H9 (cell line): ENCODE results near the gene HACD1. TPM values are rescaled to one million over a fixed set of nuclear protein-coding genes. Genes with fewer than 3 reads are reported as not detected.

Experiments
- DNase-seq: peaks from one replicate; pipeline ENCODE4 v3.0.0-alpha.2; 2017
- H2AFZ ChIP-seq: one replicate; pipeline ENCODE4 v1.6.1; 2013; ENCODE audit warnings: mild to moderate bottlenecking, low read length, control low read depth, moderate library complexity
- H2AK5ac ChIP-seq: 2 replicates; pipeline ENCODE4 v1.6.1; 2013; ENCODE audit warnings: low read length, control low read depth, mixed read lengths; ENCODE audit not compliant: insufficient read length
- H2BK120ac ChIP-seq: one replicate; pipeline ENCODE4 v1.6.1; 2013; ENCODE audit warnings: low read depth, mild to moderate bottlenecking, low read length, control low read depth, inconsistent platforms; ENCODE audit not compliant: poor library complexity, severe bottlenecking
- H2BK12ac ChIP-seq: 2 replicates; pipeline ENCODE4 v1.6.1; 2013; ENCODE audit warnings: low read length, control low read depth, mixed read lengths, low read depth; ENCODE audit not compliant: insufficient read length
- H2BK15ac ChIP-seq: 2 replicates; pipeline ENCODE4 v1.6.1; 2013; ENCODE audit warnings: low read depth, low read length, control low read depth
- H2BK20ac ChIP-seq: one replicate; pipeline ENCODE4 v1.6.1; 2013; ENCODE audit warnings: low read depth, mild to moderate bottlenecking, low read length, control low read depth, inconsistent platforms; ENCODE audit not compliant: poor library complexity, severe bottlenecking
- H2BK5ac ChIP-seq: 2 replicates; pipeline ENCODE4 v1.6.1; 2013; ENCODE audit warnings: low read length, control low read depth, mixed read lengths; ENCODE audit not compliant: insufficient read length
- H3K14ac ChIP-seq: 2 replicates; pipeline ENCODE4 v1.6.1; 2013; ENCODE audit warnings: low read length, control low read depth; ENCODE audit not compliant: insufficient read depth
- H3K18ac ChIP-seq: 2 replicates; pipeline ENCODE4 v1.6.1; 2013; ENCODE audit warnings: low read depth, mild to moderate bottlenecking, mixed read lengths, low read length, control low read depth; ENCODE audit not compliant: insufficient read length
- H3K23ac ChIP-seq: 2 replicates; pipeline ENCODE4 v1.6.1; 2013; ENCODE audit warnings: low read length, control low read depth, mixed read lengths, low read depth; ENCODE audit not compliant: insufficient read length
- H3K23me2 ChIP-seq: 2 replicates; pipeline ENCODE4 v1.6.1; 2013; ENCODE audit warnings: low read depth, mild to moderate bottlenecking, mixed read lengths, low read length, control low read depth; ENCODE audit not compliant: insufficient read length, poor library complexity, severe bottlenecking
- H3K27ac ChIP-seq: 2 replicates; pipeline ENCODE4 v1.5.1; 2013; ENCODE audit warnings: low read length, control low read depth, mixed read lengths, low read depth; ENCODE audit not compliant: insufficient read length
- H3K27me3 ChIP-seq: 2 replicates; pipeline ENCODE4 v1.6.1; 2013; ENCODE audit warnings: low read length, control low read depth, inconsistent platforms; ENCODE audit not compliant: insufficient read depth
- H3K4ac ChIP-seq: 2 replicates; pipeline ENCODE4 v1.6.1; 2013; ENCODE audit warnings: low read depth, mild to moderate bottlenecking, control low read depth, inconsistent platforms, low read length, moderate library complexity
- H3K4me1 ChIP-seq: 2 replicates; pipeline ENCODE4 v1.6.1; 2013; ENCODE audit warnings: low read length, control low read depth, inconsistent platforms; ENCODE audit not compliant: insufficient read depth
- H3K4me2 ChIP-seq: 2 replicates; pipeline ENCODE4 v1.6.1; 2013; ENCODE audit warnings: low read length, control low read depth, mixed read lengths; ENCODE audit not compliant: insufficient read length, insufficient read depth
- H3K56ac ChIP-seq: 2 replicates; pipeline ENCODE4 v1.6.1; 2013; ENCODE audit warnings: low read depth, mild to moderate bottlenecking, mixed read lengths, low read length, control low read depth; ENCODE audit not compliant: insufficient read length
- H3K79me1 ChIP-seq: 2 replicates; pipeline ENCODE4 v1.6.1; 2013; ENCODE audit warnings: low read depth, mild to moderate bottlenecking, moderate library complexity, low read length, control low read depth, inconsistent platforms; ENCODE audit not compliant: insufficient read depth, poor library complexity, severe bottlenecking
- H3K79me2 ChIP-seq: 2 replicates; pipeline ENCODE4 v1.6.1; 2013; ENCODE audit warnings: low read length, control low read depth, inconsistent platforms; ENCODE audit not compliant: insufficient read depth
- H3K9ac ChIP-seq: 2 replicates; pipeline ENCODE4 v1.6.1; 2013; ENCODE audit warnings: low read length, control low read depth, mixed read lengths; ENCODE audit not compliant: insufficient read length; ENCODE audit errors: extremely low read depth
- H3K9me3 ChIP-seq: one replicate; pipeline ENCODE4 v1.6.1; 2013; ENCODE audit warnings: low read depth, low read length, inconsistent platforms; ENCODE audit not compliant: control insufficient read depth
- H3T11ph ChIP-seq: one replicate; pipeline ENCODE4 v1.6.1; 2013; ENCODE audit warnings: mild to moderate bottlenecking, low read length, control low read depth, inconsistent platforms
- H4K20me1 ChIP-seq: one replicate; pipeline ENCODE4 v1.6.1; 2013; ENCODE audit not compliant: control insufficient read depth, insufficient read length, insufficient read depth
- H4K5ac ChIP-seq: 2 replicates; pipeline ENCODE4 v1.6.1; 2013; ENCODE audit warnings: low read depth, mild to moderate bottlenecking, mixed read lengths, low read length, control low read depth; ENCODE audit not compliant: insufficient read length
- H4K8ac ChIP-seq: replicated peaks from 2 replicates; pipeline ENCODE4 v1.6.1; 2013; ENCODE audit warnings: low read length, control low read depth, mixed read lengths, low read depth; ENCODE audit not compliant: insufficient read length
- H4K91ac ChIP-seq: 2 replicates; pipeline ENCODE4 v1.6.1; 2013; ENCODE audit warnings: low read depth, mild to moderate bottlenecking, moderate library complexity, mixed read lengths, low read length, control low read depth; ENCODE audit not compliant: insufficient read length
- H3K27ac Mint-ChIP-seq, 3 experiments: 2 replicates in 2 of 3; 3 replicates in 1 of 3; pipeline ENCODE4 v1.8.0; 2020 to 2021; ENCODE audit warnings: mixed read lengths in 3 of 3, mild to moderate bottlenecking in 1 of 3, moderate library complexity in 1 of 3
- H3K27me3 Mint-ChIP-seq: 2 replicates; pipeline ENCODE4 v1.8.0; 2021; ENCODE audit warnings: low read depth, mild to moderate bottlenecking, moderate library complexity, mixed read lengths
- H3K36me3 Mint-ChIP-seq, 3 experiments: 2 replicates in 2 of 3; 3 replicates in 1 of 3; pipeline ENCODE4 v1.8.0; 2020 to 2021; ENCODE audit warnings: low read depth in 3 of 3, mixed read lengths in 3 of 3; ENCODE audit not compliant: insufficient read depth in 1 of 3
- H3K4me1 Mint-ChIP-seq, 2 experiments: 2 replicates each; pipeline ENCODE4 v1.8.0; 2020; ENCODE audit warnings: mixed read lengths in 2 of 2
- H3K4me3 Mint-ChIP-seq, 2 experiments: 2 replicates in 1 of 2; 3 replicates in 1 of 2; pipeline ENCODE4 v1.8.0; 2020 to 2021; ENCODE audit warnings: mild to moderate bottlenecking in 2 of 2, mixed read lengths in 2 of 2, moderate library complexity in 1 of 2
- H3K9me3 Mint-ChIP-seq, 2 experiments: 2 replicates in 1 of 2; 3 replicates in 1 of 2; pipeline ENCODE4 v1.8.0; 2020; ENCODE audit warnings: mild to moderate bottlenecking in 2 of 2, mixed read lengths in 2 of 2, moderate library complexity in 1 of 2
- WGBS: extraction: QIAGEN DNeasy Blood & Tissue Kit; methylation state at CpG from one replicate; pipeline ENCODE4 v1.1.7; 2013; ENCODE audit warnings: missing lambda C conversion rate, low lambda C conversion rate, mixed read lengths; ENCODE audit not compliant: insufficient read length; ENCODE audit errors: extremely low coverage; 5-methylcytosine and 5-hydroxymethylcytosine counted together
- long read RNA-seq: library from polyadenylated mRNA; unstranded; transcript quantifications from one replicate; pipeline ENCODE4 v2.0.0, GENCODE V29; 2020
- total RNA-seq: library from RNA; stranded (reverse); gene quantifications from 2 replicates; pipeline ENCODE4 v1.2.1, GENCODE V29; 2021
- TF ChIP-seq, protein P1 (sequence below): fragments of 200-600 bp; sonication (generic); conservative IDR thresholded peaks from 3 replicates; pipeline ENCODE4 v1.8.0; 2021; ENCODE audit warnings: antibody characterized with exemption, mild to moderate bottlenecking

The HACD1 gene, protein sequence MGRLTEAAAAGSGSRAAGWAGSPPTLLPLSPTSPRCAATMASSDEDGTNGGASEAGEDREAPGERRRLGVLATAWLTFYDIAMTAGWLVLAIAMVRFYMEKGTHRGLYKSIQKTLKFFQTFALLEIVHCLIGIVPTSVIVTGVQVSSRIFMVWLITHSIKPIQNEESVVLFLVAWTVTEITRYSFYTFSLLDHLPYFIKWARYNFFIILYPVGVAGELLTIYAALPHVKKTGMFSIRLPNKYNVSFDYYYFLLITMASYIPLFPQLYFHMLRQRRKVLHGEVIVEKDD
- total RNA-seq: 23.7 and 25.0 TPM in 2 replicates
- long read RNA-seq, partial matches to known transcripts: 1 of 6 reads
- long read RNA-seq, other reads (novel, unspliced or antisense): 2 of 6 reads

DNA sequence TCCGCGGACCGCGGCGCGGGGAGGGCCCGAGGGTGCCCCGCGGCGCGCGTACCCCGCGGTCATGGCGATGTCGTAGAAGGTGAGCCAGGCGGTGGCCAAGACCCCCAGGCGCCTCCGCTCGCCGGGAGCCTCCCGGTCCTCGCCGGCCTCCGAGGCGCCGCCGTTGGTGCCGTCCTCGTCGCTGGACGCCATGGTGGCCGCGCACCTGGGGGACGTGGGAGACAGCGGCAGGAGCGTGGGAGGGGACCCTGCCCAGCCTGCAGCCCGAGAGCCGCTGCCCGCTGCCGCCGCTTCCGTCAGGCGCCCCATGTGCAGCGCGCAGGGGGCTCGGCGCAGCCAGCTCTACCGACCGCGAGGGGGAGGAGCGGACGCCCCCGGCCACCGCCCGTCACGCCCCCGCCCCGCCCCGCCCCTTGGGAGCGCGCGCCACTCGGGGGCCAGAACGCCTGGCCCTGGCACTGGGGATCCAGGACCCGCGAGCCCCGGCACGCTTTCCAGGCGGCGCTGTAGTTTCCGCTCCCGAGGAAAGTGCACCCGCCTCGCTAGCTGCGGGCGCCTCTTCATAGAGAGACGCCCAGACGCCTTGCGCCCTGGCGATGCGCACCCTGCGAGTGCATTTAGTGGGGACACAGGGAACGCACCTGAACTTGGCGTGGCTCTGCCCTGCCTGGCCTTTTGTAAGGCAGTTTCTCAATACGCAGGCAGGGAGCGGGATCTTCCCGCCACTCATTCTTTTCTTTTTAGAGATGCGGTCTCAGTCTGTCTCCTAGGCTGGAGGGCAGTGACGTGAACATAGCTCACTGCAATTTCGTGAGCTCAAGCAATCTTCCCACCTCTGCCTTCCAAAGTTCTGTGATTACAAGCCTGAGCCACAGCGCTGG lies at the start of gene HACD1:
Gene HACD1 (minus strand): TSS at position 344 of the 881 bp plus-strand sequence. CDS start 35 bp downstream, at position 309.
- peaks cover 8% of the 10 kb centered on the region; the same call in 1 of the 2 replicates for H3K27me3 Mint-ChIP-seq
- no peaks in the 10 kb centered on the region; a peak in 1 of 5 replicates for H3K9me3 Mint-ChIP-seq
- DNase-seq: peak; percentile 89
- no peak within 1 kb of the TSS for H4K5ac ChIP-seq
- H2BK12ac ChIP-seq: peak within 1 kb of the TSS; percentile 88
- peak within 1 kb of the TSS in 2 of 3 experiments; percentile 92; a peak in 4 of 7 replicates for H3K27ac Mint-ChIP-seq
- no peaks in the 10 kb centered on the region for H3K79me1 ChIP-seq
- peak within 1 kb of the TSS; percentile 90 for H3K4me2 ChIP-seq
- peak within 1 kb of the TSS; percentile 78 for H3K9ac ChIP-seq
- no peaks in the 10 kb centered on the region for H4K20me1 ChIP-seq
- no peak within 1 kb of the TSS; the same call in 1 of the 2 replicates for H3K4ac ChIP-seq
- peak within 1 kb of the TSS; percentile 78 to 92 for H3K4me3 Mint-ChIP-seq
- H3K4me1 ChIP-seq: no peaks in the 10 kb centered on the region
- no peak within 1 kb of the TSS for H3K23ac ChIP-seq
- H3K14ac ChIP-seq: peak within 1 kb of the TSS; percentile 97
- no peak within 1 kb of the TSS for H2AK5ac ChIP-seq
- no peak within 1 kb of the TSS for H2BK5ac ChIP-seq
- no peak within 1 kb of the TSS for H2AFZ ChIP-seq
- H2BK15ac ChIP-seq: 0 out of 2 replicates have a peak within 1 kb of the TSS, but pooled peaks have one; percentile 97
- no peak within 1 kb of the TSS for H3K27ac ChIP-seq
- H2BK20ac ChIP-seq: no peak within 1 kb of the TSS
- WGBS: no CpG with 5 or more reads among the region's 92 CpGs
- H3K23me2 ChIP-seq: peaks cover 7% of the 10 kb centered on the region
- TF ChIP-seq, protein P1, sequence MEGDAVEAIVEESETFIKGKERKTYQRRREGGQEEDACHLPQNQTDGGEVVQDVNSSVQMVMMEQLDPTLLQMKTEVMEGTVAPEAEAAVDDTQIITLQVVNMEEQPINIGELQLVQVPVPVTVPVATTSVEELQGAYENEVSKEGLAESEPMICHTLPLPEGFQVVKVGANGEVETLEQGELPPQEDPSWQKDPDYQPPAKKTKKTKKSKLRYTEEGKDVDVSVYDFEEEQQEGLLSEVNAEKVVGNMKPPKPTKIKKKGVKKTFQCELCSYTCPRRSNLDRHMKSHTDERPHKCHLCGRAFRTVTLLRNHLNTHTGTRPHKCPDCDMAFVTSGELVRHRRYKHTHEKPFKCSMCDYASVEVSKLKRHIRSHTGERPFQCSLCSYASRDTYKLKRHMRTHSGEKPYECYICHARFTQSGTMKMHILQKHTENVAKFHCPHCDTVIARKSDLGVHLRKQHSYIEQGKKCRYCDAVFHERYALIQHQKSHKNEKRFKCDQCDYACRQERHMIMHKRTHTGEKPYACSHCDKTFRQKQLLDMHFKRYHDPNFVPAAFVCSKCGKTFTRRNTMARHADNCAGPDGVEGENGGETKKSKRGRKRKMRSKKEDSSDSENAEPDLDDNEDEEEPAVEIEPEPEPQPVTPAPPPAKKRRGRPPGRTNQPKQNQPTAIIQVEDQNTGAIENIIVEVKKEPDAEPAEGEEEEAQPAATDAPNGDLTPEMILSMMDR: peak; percentile 41; the same call in 2 of the 3 replicates
- peaks cover 0 to 13% (median 3%) of the 10 kb centered on the region in 3 experiments; a peak in 2 of 7 replicates for H3K36me3 Mint-ChIP-seq
- peaks cover 10% of the 10 kb centered on the region in 2 experiments for H3K4me1 Mint-ChIP-seq
- no peaks in the 10 kb centered on the region for H3K79me2 ChIP-seq
- H2BK120ac ChIP-seq: no peak within 1 kb of the TSS
- H3T11ph ChIP-seq: no peak within 1 kb of the TSS
- no peak within 1 kb of the TSS for H3K56ac ChIP-seq
- no peaks in the 10 kb centered on the region; the same call in 1 of the 2 replicates for H3K27me3 ChIP-seq
- no peak within 1 kb of the TSS for H4K91ac ChIP-seq
- H3K18ac ChIP-seq: peak within 1 kb of the TSS; percentile 96
- H4K8ac ChIP-seq: no peak within 1 kb of the TSS
- no peaks in the 10 kb centered on the region for H3K9me3 ChIP-seq
